ENCODE measurements around the gene NCOA6. TPM values are rescaled to one million over a fixed set of nuclear protein-coding genes. Genes with fewer than 3 reads are reported as not detected.
A peak's percentile ranks its signal among the peaks of the same experiment; 100 is the strongest.

Gene NCOA6
- total RNA-seq, 1 donor from 2014 or later, result 19.2 TPM

DNA sequence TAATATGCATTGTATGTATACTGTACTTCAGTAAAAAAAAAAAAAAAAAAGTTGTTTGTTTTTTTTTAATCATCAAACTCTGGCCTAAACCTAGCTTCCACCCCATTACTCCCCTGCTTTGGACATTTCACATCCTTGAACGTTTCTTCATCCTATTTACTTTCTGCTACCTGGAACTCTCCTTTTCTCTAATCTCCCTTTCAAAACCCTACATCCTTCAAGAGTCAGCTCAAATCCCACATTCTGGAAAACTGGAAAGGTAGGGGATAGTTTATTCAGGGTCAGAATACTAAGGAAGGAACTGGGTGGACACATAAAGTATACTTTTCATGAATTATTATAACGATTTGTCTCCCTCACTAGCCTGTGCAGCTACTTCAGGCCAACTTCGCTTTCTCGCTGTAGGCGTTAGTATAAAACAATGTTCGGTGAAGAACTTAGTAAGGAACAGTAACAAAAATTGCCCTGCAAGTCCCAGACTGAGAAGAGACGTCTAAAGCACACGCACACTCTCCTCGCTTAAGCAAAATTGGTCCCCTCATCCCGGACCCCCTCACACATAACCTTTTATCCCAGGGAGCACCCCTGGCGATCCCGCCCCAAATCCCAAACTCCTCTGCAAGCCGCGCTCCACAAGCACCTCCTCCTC, 149.3 kb downstream of the NCOA6 start:
- Histone ChIP-seq H3K4me3 (peak overlapping the region; percentile 85 to 87), H3K36me3 (no peaks in the 10 kb centered on the region), H3K27me3 (no peaks in the 10 kb centered on the region), H3K27ac (peak overlapping the region; percentile 79), H3K4me1 (peaks cover 21% of the 10 kb centered on the region), H3K9me3 (no peaks in the 10 kb centered on the region)
- DNase-seq (ENCODE audit: extremely low spot score in 2 of 2), result no peak
- TF ChIP-seq CTCF (IDR thresholded peaks at IDR 0.05) (no peak), POLR2AphosphoS5 (IDR thresholded peaks at IDR 0.05; ENCODE audit: insufficient read depth in 1 of 2, low read depth in 1 of 2) (no peak), POLR2A (IDR thresholded peaks at IDR 0.05) (no peak)
- intact Hi-C loops (cut with DNase I), result no loop called here

DNA sequence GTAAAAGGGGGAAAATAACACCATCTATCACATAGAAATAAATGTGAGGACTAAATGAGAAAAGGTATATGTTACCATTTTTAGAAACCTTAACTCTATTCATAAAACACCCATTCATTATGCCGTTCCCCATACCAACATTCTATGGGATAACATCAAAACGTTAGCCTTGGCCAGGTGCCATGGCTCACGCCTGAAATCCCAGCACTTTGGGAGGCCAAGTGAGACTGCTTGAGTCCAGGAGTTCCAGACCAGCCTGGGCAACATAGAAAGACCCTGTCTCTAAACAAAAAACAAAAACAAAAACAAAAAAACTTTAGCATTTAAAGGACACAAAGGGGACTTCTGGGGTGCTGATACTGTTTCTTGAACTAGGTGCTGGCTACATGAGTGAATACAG, 149.9 kb downstream of the NCOA6 start:
- Histone ChIP-seq H3K36me3 (no peaks in the 10 kb centered on the region), H3K4me1 (peaks cover 21% of the 10 kb centered on the region), H3K9me3 (no peaks in the 10 kb centered on the region), H3K27ac (no peak overlapping the region), H3K27me3 (no peaks in the 10 kb centered on the region), H3K4me3 (peak overlapping the region in 1 of 2 donors; percentile 87)
- DNase-seq (ENCODE audit: extremely low spot score in 2 of 2), result no peak
- intact Hi-C loops (cut with DNase I), result no loop called here
- TF ChIP-seq POLR2AphosphoS5 (IDR thresholded peaks at IDR 0.05; ENCODE audit: insufficient read depth in 1 of 2, low read depth in 1 of 2) (no peak), CTCF (IDR thresholded peaks at IDR 0.05) (no peak), POLR2A (IDR thresholded peaks at IDR 0.05) (no peak)

DNA sequence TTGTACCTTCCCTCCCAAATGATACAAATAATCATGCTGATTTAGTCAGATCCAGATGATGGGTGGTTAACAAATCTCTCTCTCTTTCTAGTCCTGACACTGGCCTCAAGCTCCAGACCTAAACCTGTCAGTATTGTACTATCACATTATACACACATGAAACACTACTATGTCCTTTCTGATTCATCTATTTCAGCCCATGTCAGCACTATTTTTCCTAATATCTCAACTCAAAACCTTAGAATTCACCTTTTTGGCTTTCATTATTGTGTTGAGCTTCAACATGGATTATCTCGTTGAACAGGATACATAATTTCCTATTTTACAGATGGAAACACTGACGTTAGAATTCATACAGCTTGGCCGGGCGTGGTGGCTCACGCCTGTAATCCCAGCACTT, 152.0 kb downstream of the NCOA6 start:
- no peaks in the 10 kb centered on the region for H3K27me3 ChIP-seq
- peaks cover 21% of the 10 kb centered on the region for H3K4me1 ChIP-seq
- TF ChIP-seq CTCF (IDR thresholded peaks at IDR 0.05) (no peak), POLR2A (IDR thresholded peaks at IDR 0.05) (no peak), POLR2AphosphoS5 (IDR thresholded peaks at IDR 0.05; ENCODE audit: insufficient read depth in 1 of 2, low read depth in 1 of 2) (no peak)
- DNase-seq (ENCODE audit: extremely low spot score in 2 of 2), result no peak
- H3K4me3 ChIP-seq, result no peak overlapping the region
- H3K9me3 ChIP-seq, result no peaks in the 10 kb centered on the region
- no peaks in the 10 kb centered on the region for H3K36me3 ChIP-seq
- intact Hi-C loops (cut with DNase I), result no loop called here
- H3K27ac ChIP-seq, result no peak overlapping the region

- Histone ChIP-seq H3K9me3 (no peaks in the 10 kb centered on the region), H3K27ac (no peak overlapping the region), H3K27me3 (no peaks in the 10 kb centered on the region), H3K4me1 (no peaks in the 10 kb centered on the region), H3K36me3 (no peaks in the 10 kb centered on the region), H3K4me3 (no peak overlapping the region)
- TF ChIP-seq POLR2AphosphoS5 (IDR thresholded peaks at IDR 0.05; ENCODE audit: insufficient read depth in 1 of 2, low read depth in 1 of 2), result no peak
- TF ChIP-seq CTCF (IDR thresholded peaks at IDR 0.05), result no peak
- TF ChIP-seq POLR2A (IDR thresholded peaks at IDR 0.05), result no peak
- intact Hi-C loops (cut with DNase I), result no loop called here
- no peak for DNase-seq (ENCODE audit: extremely low spot score in 2 of 2)
These were observed 156.4 kb downstream of the NCOA6 start for GRCh38 chr20:34669094-34669493.

Small RNA genes lying within 50 kb of the gene (small RNA-seq; reads per million reads assigned to genes)
- gene AL118520.1, result not detected

Other genes with a start within 250 kb of the NCOA6 start
- 12.3 TPM for gene PIGU, start 148.6 kb downstream of the NCOA6 start, total RNA-seq
- 14.5 TPM for gene TP53INP2, start 121.3 kb downstream of the NCOA6 start, total RNA-seq
- 18.9 TPM for gene GGT7, start 47.2 kb upstream of the NCOA6 start, total RNA-seq
- gene ACSS2, start 51.0 kb upstream of the NCOA6 start, total RNA-seq, result 56.2 TPM
- 47.9 TPM for gene GSS, start 130.2 kb upstream of the NCOA6 start, total RNA-seq
- under 0.01 TPM for gene MYH7B, start 130.2 kb upstream of the NCOA6 start, total RNA-seq